H9 (cell line): ENCODE measurements around the gene TUBB6. TPM values are rescaled to one million over a fixed set of nuclear protein-coding genes. Genes with fewer than 3 reads are reported as not detected.

Experiments
- DNase-seq: peaks from one replicate; pipeline ENCODE4 v3.0.0-alpha.2; 2017
- H2AFZ ChIP-seq: one replicate; pipeline ENCODE4 v1.6.1; 2013; ENCODE audit warnings: mild to moderate bottlenecking, low read length, control low read depth, moderate library complexity
- H2AK5ac ChIP-seq: 2 replicates; pipeline ENCODE4 v1.6.1; 2013; ENCODE audit warnings: low read length, control low read depth, mixed read lengths; ENCODE audit not compliant: insufficient read length
- H2BK120ac ChIP-seq: one replicate; pipeline ENCODE4 v1.6.1; 2013; ENCODE audit warnings: low read depth, mild to moderate bottlenecking, low read length, control low read depth, inconsistent platforms; ENCODE audit not compliant: poor library complexity, severe bottlenecking
- H2BK12ac ChIP-seq: 2 replicates; pipeline ENCODE4 v1.6.1; 2013; ENCODE audit warnings: low read length, control low read depth, mixed read lengths, low read depth; ENCODE audit not compliant: insufficient read length
- H2BK15ac ChIP-seq: 2 replicates; pipeline ENCODE4 v1.6.1; 2013; ENCODE audit warnings: low read depth, low read length, control low read depth
- H2BK20ac ChIP-seq: one replicate; pipeline ENCODE4 v1.6.1; 2013; ENCODE audit warnings: low read depth, mild to moderate bottlenecking, low read length, control low read depth, inconsistent platforms; ENCODE audit not compliant: poor library complexity, severe bottlenecking
- H2BK5ac ChIP-seq: 2 replicates; pipeline ENCODE4 v1.6.1; 2013; ENCODE audit warnings: low read length, control low read depth, mixed read lengths; ENCODE audit not compliant: insufficient read length
- H3K14ac ChIP-seq: 2 replicates; pipeline ENCODE4 v1.6.1; 2013; ENCODE audit warnings: low read length, control low read depth; ENCODE audit not compliant: insufficient read depth
- H3K18ac ChIP-seq: 2 replicates; pipeline ENCODE4 v1.6.1; 2013; ENCODE audit warnings: low read depth, mild to moderate bottlenecking, mixed read lengths, low read length, control low read depth; ENCODE audit not compliant: insufficient read length
- H3K23ac ChIP-seq: 2 replicates; pipeline ENCODE4 v1.6.1; 2013; ENCODE audit warnings: low read length, control low read depth, mixed read lengths, low read depth; ENCODE audit not compliant: insufficient read length
- H3K23me2 ChIP-seq: 2 replicates; pipeline ENCODE4 v1.6.1; 2013; ENCODE audit warnings: low read depth, mild to moderate bottlenecking, mixed read lengths, low read length, control low read depth; ENCODE audit not compliant: insufficient read length, poor library complexity, severe bottlenecking
- H3K27ac ChIP-seq: 2 replicates; pipeline ENCODE4 v1.5.1; 2013; ENCODE audit warnings: low read length, control low read depth, mixed read lengths, low read depth; ENCODE audit not compliant: insufficient read length
- H3K27me3 ChIP-seq: 2 replicates; pipeline ENCODE4 v1.6.1; 2013; ENCODE audit warnings: low read length, control low read depth, inconsistent platforms; ENCODE audit not compliant: insufficient read depth
- H3K4ac ChIP-seq: 2 replicates; pipeline ENCODE4 v1.6.1; 2013; ENCODE audit warnings: low read depth, mild to moderate bottlenecking, control low read depth, inconsistent platforms, low read length, moderate library complexity
- H3K4me1 ChIP-seq: 2 replicates; pipeline ENCODE4 v1.6.1; 2013; ENCODE audit warnings: low read length, control low read depth, inconsistent platforms; ENCODE audit not compliant: insufficient read depth
- H3K4me2 ChIP-seq: 2 replicates; pipeline ENCODE4 v1.6.1; 2013; ENCODE audit warnings: low read length, control low read depth, mixed read lengths; ENCODE audit not compliant: insufficient read length, insufficient read depth
- H3K56ac ChIP-seq: 2 replicates; pipeline ENCODE4 v1.6.1; 2013; ENCODE audit warnings: low read depth, mild to moderate bottlenecking, mixed read lengths, low read length, control low read depth; ENCODE audit not compliant: insufficient read length
- H3K79me1 ChIP-seq: 2 replicates; pipeline ENCODE4 v1.6.1; 2013; ENCODE audit warnings: low read depth, mild to moderate bottlenecking, moderate library complexity, low read length, control low read depth, inconsistent platforms; ENCODE audit not compliant: insufficient read depth, poor library complexity, severe bottlenecking
- H3K79me2 ChIP-seq: 2 replicates; pipeline ENCODE4 v1.6.1; 2013; ENCODE audit warnings: low read length, control low read depth, inconsistent platforms; ENCODE audit not compliant: insufficient read depth
- H3K9ac ChIP-seq: 2 replicates; pipeline ENCODE4 v1.6.1; 2013; ENCODE audit warnings: low read length, control low read depth, mixed read lengths; ENCODE audit not compliant: insufficient read length; ENCODE audit errors: extremely low read depth
- H3K9me3 ChIP-seq: one replicate; pipeline ENCODE4 v1.6.1; 2013; ENCODE audit warnings: low read depth, low read length, inconsistent platforms; ENCODE audit not compliant: control insufficient read depth
- H3T11ph ChIP-seq: one replicate; pipeline ENCODE4 v1.6.1; 2013; ENCODE audit warnings: mild to moderate bottlenecking, low read length, control low read depth, inconsistent platforms
- H4K20me1 ChIP-seq: one replicate; pipeline ENCODE4 v1.6.1; 2013; ENCODE audit not compliant: control insufficient read depth, insufficient read length, insufficient read depth
- H4K5ac ChIP-seq: 2 replicates; pipeline ENCODE4 v1.6.1; 2013; ENCODE audit warnings: low read depth, mild to moderate bottlenecking, mixed read lengths, low read length, control low read depth; ENCODE audit not compliant: insufficient read length
- H4K8ac ChIP-seq: replicated peaks from 2 replicates; pipeline ENCODE4 v1.6.1; 2013; ENCODE audit warnings: low read length, control low read depth, mixed read lengths, low read depth; ENCODE audit not compliant: insufficient read length
- H4K91ac ChIP-seq: 2 replicates; pipeline ENCODE4 v1.6.1; 2013; ENCODE audit warnings: low read depth, mild to moderate bottlenecking, moderate library complexity, mixed read lengths, low read length, control low read depth; ENCODE audit not compliant: insufficient read length
- H3K27ac Mint-ChIP-seq, 3 experiments: 2 replicates in 2 of 3; 3 replicates in 1 of 3; pipeline ENCODE4 v1.8.0; 2020 to 2021; ENCODE audit warnings: mixed read lengths in 3 of 3, mild to moderate bottlenecking in 1 of 3, moderate library complexity in 1 of 3
- H3K27me3 Mint-ChIP-seq: 2 replicates; pipeline ENCODE4 v1.8.0; 2021; ENCODE audit warnings: low read depth, mild to moderate bottlenecking, moderate library complexity, mixed read lengths
- H3K36me3 Mint-ChIP-seq, 3 experiments: 2 replicates in 2 of 3; 3 replicates in 1 of 3; pipeline ENCODE4 v1.8.0; 2020 to 2021; ENCODE audit warnings: low read depth in 3 of 3, mixed read lengths in 3 of 3; ENCODE audit not compliant: insufficient read depth in 1 of 3
- H3K4me1 Mint-ChIP-seq, 2 experiments: 2 replicates each; pipeline ENCODE4 v1.8.0; 2020; ENCODE audit warnings: mixed read lengths in 2 of 2
- H3K4me3 Mint-ChIP-seq, 2 experiments: 2 replicates in 1 of 2; 3 replicates in 1 of 2; pipeline ENCODE4 v1.8.0; 2020 to 2021; ENCODE audit warnings: mild to moderate bottlenecking in 2 of 2, mixed read lengths in 2 of 2, moderate library complexity in 1 of 2
- H3K9me3 Mint-ChIP-seq, 2 experiments: 2 replicates in 1 of 2; 3 replicates in 1 of 2; pipeline ENCODE4 v1.8.0; 2020; ENCODE audit warnings: mild to moderate bottlenecking in 2 of 2, mixed read lengths in 2 of 2, moderate library complexity in 1 of 2
- CTCF ChIP-seq: fragments of 200-600 bp; sonication (generic); conservative IDR thresholded peaks from 3 replicates; pipeline ENCODE4 v1.8.0; 2021; ENCODE audit warnings: antibody characterized with exemption, mild to moderate bottlenecking
- WGBS: extraction: QIAGEN DNeasy Blood & Tissue Kit; methylation state at CpG from one replicate; pipeline ENCODE4 v1.1.7; 2013; ENCODE audit warnings: missing lambda C conversion rate, low lambda C conversion rate, mixed read lengths; ENCODE audit not compliant: insufficient read length; ENCODE audit errors: extremely low coverage; 5-methylcytosine and 5-hydroxymethylcytosine counted together
- total RNA-seq: library from RNA; stranded (reverse); gene quantifications from 2 replicates; pipeline ENCODE4 v1.2.1, GENCODE V29; 2021

TUBB6 gene
- total RNA-seq, 1 experiment from 2014 or later, result 134 TPM

GRCh38 chr18:12315911-12316310 lies 7.9 kb downstream of the TUBB6 start:
- H3K4me1 ChIP-seq, result no peaks in the 10 kb centered on the region
- H3K4me2 ChIP-seq, result no peak overlapping the region
- no CpG with 5 or more reads among the region's 5 CpGs for WGBS
- no peak for TF ChIP-seq CTCF
- H3K79me1 ChIP-seq, result no peaks in the 10 kb centered on the region
- H2BK20ac ChIP-seq, result no peak overlapping the region
- H3K79me2 ChIP-seq, result no peaks in the 10 kb centered on the region
- H2BK15ac ChIP-seq, result no peak overlapping the region
- H2BK12ac ChIP-seq, result no peak overlapping the region
- Mint-ChIP-seq H3K27ac (no peak overlapping the region), H3K4me3 (no peak overlapping the region), H3K9me3 (peaks cover 5 to 8% of the 10 kb centered on the region in 2 experiments; a peak in 4 of 5 replicates), H3K36me3 (peaks cover 26 to 77% (median 29%) of the 10 kb centered on the region in 3 experiments), H3K27me3 (no peaks in the 10 kb centered on the region), H3K4me1 (peaks cover 17 to 19% of the 10 kb centered on the region in 2 experiments)
- DNase-seq, result no peak
- no peak overlapping the region for H3K27ac ChIP-seq
- H3K14ac ChIP-seq, result no peak overlapping the region
- no peaks in the 10 kb centered on the region for H4K20me1 ChIP-seq
- H4K8ac ChIP-seq, result no peak overlapping the region
- no peaks in the 10 kb centered on the region for H3K27me3 ChIP-seq
- no peak overlapping the region for H2AFZ ChIP-seq
- H3K9me3 ChIP-seq, result peaks cover 4% of the 10 kb centered on the region
- H3K56ac ChIP-seq, result no peak overlapping the region
- no peak overlapping the region for H4K5ac ChIP-seq
- H2BK5ac ChIP-seq, result no peak overlapping the region
- no peak overlapping the region for H2BK120ac ChIP-seq
- H3K18ac ChIP-seq, result no peak overlapping the region
- H3K9ac ChIP-seq, result no peak overlapping the region
- H3K23me2 ChIP-seq, result no peaks in the 10 kb centered on the region
- H3K23ac ChIP-seq, result no peak overlapping the region
- H4K91ac ChIP-seq, result no peak overlapping the region
- H2AK5ac ChIP-seq, result no peak overlapping the region
- no peak overlapping the region for H3T11ph ChIP-seq
- H3K4ac ChIP-seq, result no peak overlapping the region
